HG03139 (cell line): Measurements from ENCODE around the gene FAM222A.

Experiments used
- ATAC-seq: cut with Tn5 transposase; IDR thresholded peaks from one replicate; pipeline ENCODE4 v1.9.1; 2021; ENCODE audit not compliant: unreplicated experiment

FAM222A gene

DNA sequence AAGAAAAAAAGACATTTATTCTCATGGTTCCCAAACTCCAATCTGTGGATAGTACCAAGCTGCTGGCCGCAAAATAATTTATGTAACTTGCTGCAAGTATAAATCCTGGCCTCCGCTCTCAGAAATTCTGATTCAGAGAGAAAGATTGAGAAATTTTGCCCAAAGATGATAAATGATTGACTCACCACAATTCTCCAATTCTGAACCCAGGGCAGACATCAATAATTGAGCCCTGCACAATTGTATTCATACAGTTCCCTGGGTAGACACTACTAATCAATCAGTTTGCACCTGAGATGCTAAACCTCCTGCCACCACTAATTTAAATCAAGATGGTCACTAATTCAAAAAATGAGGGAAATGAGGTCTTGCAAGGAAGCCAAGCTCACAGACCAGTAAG, 81.4 kb downstream of the FAM222A start:
- no peak for ATAC-seq

DNA sequence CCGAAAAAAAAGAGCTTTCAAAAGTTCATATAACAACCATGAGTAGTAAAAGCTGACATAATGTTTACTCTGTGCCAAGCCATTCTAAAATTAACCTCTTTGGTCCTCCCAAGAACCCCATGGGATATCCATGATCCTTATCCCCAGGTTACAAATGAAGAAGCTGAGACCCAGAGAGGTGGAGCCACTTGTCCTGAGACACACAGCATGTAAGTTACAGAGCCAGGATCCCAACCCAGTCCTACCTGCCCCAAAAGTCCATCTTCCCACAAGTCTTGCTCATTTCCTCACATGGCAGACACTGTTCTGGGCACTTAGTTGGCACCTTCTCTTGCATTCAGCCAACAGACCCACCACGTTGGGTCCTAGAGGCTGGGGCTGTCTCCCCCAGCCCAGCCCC, 82.4 kb downstream of the FAM222A start:
- no peak for ATAC-seq

DNA sequence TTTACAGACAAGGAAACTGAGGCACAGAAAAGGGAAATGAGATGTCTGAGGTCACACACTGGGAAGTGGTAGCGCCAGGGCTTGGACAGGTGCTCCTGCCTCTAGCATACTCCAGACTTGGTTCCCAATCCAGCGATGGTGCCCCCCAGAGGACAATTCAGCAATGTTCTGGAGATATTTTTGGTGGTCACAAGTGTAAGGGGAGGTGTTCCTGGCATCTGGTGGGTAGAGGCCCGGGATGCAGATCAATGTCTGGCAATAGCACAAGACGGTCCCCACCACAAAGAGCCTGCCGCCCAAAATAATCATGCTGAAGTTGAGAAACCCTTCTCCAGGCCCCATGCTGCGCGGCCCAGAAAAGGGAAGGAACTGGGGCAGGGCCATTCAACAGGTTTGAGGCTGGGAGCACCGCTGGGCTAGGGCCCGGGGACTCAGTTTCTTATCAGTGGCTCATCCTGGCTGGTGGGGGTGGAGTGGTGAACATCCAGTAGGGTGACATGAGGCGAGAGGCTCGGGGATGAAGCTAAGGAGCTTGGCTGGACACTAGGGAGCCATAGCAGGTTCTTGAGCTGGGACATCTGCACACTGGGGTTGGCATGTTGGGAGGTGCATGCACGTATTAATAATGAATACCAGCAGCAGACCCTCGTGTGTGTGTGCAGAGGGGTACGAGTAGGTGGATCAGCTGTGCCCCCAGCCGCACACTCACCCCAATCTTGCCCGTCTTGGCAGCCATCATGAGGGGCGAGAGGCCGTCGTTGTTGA, 84.5 kb downstream of the FAM222A start:
- no peak for ATAC-seq

DNA sequence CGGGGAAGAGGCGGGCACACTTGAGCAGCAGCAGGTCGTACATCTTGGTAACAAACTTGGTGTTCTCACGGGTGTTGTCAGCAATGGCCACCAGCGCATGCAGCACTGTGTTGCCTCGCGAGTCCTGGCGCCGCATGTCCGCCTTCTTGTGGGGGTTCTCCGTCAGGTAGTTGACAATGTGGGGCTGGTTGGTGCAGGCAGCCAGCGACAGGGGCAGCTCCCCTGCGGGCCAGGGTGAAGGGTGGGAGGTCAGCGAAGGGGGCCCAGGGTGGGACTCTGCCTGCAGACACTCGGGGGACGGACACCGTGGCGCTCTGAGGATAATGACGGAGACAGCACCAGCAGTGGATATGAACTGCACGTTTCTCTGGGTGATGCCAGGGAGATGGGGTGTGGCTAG, 85.1 kb downstream of the FAM222A start:
- no peak for ATAC-seq

DNA sequence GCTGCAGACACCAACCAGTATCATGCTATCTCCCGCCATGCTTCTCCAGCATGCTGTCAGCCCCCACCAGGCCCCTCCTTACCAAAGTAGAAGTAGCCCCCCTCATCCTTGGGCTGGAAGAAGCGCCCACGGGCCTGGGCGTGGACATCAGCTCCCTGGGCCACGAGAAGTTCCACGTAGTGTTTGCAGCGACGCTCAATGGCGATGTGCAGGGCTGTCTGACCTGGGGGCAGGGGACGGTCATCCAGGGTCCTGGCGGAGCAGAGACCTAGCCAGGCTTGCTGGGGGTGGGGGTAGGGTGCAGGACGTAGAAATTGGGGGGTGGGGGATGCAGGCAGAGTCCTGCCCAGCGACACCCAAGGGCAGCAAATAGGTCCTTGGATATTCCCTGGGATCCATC, 86.9 kb downstream of the FAM222A start:
- ATAC-seq, result no peak

DNA sequence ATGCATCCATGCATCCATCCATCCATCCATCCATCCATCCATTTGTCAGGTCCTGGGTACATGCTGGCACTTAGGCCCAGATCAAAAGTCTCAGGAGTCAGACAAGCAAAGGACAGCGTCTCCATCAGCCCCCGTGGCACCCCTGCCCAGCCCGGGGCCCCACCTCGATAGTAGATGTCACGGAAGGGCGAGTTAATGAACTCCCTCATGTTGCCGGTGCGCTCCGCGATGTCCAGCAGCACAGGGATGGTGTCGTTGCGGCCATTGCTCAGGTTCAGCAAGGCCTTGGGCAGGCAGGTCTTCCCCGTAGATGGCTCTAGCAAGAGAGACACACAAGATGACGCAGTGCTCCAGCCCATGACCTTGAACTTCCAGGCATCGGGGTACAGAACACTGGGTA, 89.2 kb downstream of the FAM222A start:
- ATAC-seq, result no peak

DNA sequence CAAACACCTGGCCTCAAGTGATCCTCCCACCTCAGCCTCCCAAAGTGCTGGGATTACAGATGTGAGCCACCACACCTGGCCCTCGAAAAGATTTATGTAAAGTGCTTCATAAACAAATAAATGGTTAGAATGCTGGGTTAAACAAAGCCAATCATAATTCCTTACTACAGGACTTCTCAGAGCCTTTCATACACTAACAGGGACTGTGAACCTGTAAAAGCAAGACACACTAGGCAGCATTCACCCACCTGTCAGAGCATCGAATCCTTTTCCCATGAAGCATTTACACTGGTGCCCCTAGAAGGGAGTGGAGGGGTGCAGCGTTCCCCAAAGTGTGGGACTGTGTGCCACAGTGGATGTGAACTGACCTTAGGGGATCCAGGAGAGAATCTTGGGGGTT, 90.1 kb downstream of the FAM222A start:
- no peak for ATAC-seq

DNA sequence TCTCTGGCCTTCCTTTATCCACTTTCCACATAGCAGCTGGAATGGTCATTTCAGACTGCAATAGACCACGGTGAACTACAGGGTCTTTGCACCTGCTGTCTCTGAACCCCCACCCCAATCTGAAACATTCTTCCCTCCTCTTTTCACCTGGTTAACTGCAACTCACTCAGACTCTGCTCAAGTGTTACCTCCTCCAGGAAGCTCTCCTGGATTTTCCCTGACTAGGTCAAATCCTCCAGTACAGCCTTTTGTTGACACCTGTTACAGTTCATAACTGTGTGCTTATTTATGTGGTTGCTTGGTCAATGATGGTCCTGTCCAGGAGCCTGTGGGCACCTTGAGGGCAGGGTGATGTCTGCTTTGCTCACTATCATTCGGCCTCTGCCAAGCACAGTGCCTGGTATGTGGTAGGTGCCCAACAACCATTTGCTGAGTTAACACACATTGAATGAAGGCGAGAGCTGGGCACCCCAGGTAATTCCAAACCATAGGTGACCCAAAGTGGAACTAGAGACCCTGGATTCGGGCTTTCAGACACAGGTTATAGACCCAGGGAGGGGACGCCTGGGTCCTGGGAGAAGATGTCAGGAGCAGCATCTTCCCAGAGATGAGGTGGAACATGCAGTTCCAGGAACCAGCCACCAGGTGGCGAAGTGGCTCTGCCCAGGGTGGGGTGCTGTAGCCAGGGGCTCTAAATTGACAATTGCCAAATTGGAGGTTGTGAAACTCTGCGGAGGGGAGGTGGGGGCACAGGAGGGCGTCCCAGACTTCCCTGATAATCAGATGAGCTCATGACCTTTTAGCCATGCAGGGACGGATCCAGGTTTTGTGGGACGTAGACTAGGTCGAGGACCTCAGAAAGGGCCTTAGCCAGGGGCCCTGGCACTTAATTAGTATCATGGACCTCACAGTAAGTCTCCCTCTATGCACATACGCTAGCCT, 91.5 kb downstream of the FAM222A start:
- ATAC-seq, result no peak

DNA sequence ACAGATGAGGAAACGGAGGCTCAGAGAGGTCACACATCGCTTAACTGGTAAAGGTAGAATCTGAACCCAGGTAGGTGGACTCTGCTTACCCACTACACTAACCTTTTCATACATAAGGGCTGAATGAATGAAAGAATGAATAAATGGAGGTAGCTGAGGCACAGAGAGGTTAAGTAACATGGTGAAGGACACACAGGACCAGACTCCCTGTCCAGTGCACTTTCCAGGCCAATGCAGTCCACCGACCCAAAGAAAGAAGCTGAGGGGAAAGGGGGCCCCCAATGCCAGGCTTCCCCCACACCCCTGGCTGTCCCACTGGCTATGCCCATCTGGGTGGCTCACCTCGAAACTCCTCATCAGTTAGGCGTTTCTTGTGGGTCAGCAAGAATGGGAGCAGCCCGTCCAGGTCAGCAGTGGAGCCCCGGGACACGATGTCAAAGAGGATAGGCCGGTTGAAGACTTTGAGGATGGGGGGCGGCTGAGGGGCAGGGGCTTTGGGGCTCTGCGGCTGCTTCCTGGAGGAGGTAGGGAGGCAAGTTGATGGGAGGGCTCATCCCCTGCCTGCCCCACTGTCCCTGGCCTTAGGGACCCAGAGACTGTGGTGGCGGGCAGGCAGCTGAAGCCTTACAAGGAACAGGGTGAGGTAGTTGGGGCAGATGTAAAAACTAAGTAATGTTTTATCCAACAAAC, 94.5 kb downstream of the FAM222A start:
- no peak for ATAC-seq

DNA sequence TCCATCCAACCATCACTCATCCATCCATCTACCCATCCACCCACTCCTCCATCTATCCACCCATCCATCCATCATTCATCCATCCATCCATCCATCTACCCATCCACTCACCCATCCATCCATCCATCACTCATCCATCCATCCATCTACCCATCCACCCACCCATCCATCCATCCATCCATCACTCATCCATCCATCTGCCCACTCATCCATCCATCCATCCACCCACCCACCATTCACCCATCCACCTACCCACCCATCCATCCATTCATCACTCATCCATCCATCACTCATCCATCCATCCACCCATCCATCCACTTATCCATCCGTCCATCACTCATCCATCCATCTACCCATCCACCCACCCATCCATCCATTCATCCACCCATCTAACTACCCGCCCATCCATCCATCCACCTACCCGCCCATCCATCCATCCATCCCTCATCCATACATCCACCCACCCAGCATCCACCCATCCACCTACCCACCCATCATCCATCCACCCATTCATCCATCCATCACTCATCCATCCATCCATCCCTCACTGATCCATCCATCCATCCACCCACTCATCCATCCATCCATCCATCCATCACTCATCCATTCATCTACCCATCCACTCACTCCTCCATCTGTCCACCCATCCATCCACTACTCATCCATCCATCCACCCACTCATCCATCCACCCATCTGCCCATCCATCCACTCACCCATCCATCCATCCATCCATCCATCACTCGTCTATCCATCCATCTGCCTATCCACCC, 95.4 kb downstream of the FAM222A start:
- ATAC-seq, result no peak

DNA sequence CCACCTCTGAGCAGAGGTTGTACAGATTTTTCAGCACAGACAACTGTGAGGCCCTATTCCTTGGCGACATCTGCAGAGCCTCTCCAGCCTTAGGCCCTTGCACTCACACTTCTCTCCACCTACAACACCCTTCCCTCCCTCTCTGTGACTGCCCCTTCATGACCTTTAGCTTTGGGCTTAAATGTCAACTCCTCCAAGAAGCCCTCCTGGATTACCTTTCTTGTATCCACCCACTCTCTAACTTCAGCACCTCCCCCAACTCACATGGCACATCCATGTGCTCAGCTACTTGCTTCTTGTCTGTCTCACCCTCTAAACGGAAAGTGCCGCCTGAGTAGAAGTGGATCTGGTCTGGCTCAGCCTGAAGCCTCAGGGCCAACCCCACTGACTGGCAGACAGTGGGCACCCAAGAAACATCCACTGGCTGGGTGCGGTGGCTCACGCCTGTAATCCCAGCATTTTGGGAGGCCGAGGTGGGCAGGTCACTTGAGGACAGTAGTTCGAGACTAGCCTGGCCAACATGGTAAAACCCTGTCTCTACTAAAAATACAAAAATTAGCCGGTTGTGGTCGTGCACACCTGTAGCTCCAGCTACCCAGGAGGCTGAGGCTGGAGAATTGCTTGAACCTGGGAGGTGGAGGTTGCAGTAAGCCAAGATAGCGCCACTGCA, 97.5 kb downstream of the FAM222A start:
- no peak for ATAC-seq

DNA sequence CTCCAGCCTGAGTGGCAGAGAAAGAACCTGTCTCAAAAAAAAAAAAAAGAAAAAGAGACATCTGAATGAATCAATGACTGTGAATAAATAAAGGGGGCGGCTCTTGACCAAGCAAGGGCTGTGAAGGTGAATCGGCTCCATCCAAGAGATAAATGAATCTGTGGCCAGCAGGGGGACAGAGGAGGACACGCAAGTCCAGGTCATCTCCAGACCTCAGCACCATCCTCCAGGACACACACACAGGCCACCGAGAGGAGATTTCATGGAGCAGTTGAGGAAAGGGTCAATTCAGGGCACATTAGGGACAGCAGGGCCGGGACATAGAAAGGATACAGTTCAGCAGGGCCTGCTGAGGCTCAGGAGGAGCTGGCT, 98.0 kb downstream of the FAM222A start:
- no peak for ATAC-seq

DNA sequence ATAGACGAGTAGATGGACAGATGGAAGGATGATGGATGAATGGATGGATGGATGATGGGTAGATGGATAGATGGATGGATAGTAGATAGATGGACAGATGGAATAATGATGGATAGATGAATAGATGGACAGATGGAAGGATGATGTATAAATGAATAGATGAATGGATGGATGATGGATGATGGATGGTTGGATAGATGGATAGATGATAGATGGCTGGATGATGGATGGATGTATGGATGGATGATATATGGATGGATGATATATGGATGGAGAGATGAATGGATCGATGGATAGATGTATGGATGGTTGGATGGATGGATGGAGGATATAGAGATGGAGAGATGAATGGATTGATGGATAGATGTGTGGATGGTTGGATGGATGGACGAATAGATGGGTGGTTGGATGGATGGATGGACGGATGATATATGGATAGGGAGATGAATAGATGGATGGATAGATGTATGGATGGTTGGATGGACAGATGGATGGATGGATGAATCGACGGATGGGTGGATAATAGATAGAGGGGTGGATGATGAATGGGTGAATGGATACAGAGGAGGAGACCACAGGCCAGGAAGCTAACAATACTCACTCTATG, 100.3 kb downstream of the FAM222A start:
- no peak for ATAC-seq

DNA sequence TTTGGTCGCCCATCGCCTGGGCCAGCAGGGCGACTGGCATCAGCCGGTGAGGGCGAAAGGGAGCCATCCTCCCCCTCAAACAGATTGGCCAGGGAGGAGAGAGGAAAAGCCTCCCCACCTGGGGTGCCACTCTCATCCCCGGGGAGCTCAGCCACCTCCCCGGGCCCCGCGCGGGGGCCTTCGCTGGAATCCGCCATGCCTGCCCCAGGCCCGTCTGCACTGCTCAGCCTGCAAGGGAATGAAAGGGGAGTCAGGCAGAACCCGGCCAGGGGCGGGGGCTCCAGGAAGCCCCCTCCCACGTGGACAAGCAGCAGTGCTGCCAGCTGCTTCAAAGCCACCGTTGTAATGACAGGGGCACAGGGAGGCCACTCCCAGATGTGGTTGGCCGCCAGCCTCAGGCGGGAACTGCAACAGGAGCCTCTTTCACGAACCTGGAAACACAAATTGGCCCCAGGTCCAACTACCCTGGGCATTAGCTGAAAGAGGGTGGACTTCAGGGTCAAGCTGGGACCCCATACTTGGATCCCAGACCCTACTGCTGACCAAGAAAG, 101.0 kb downstream of the FAM222A start:
- ATAC-seq, result no peak

DNA sequence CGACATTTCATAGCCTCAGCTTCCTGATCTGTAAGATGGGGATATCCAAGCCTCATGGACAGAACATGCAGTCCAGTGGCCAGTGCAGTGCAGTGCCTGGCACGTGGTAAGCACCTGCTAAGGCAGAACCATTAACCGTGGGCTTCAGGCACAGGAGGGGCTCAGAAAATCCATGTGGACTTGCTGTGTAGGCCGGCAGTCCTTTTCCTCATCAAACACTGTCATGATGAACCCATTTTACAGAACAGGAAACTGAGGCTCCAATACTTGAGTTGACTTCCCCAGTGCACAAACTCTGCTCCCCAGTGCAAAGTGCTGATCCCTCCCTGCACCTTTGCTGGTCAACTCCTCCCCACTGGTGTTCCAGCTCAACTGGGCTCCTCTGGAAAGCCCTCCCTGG, 101.6 kb downstream of the FAM222A start:
- no peak for ATAC-seq

DNA sequence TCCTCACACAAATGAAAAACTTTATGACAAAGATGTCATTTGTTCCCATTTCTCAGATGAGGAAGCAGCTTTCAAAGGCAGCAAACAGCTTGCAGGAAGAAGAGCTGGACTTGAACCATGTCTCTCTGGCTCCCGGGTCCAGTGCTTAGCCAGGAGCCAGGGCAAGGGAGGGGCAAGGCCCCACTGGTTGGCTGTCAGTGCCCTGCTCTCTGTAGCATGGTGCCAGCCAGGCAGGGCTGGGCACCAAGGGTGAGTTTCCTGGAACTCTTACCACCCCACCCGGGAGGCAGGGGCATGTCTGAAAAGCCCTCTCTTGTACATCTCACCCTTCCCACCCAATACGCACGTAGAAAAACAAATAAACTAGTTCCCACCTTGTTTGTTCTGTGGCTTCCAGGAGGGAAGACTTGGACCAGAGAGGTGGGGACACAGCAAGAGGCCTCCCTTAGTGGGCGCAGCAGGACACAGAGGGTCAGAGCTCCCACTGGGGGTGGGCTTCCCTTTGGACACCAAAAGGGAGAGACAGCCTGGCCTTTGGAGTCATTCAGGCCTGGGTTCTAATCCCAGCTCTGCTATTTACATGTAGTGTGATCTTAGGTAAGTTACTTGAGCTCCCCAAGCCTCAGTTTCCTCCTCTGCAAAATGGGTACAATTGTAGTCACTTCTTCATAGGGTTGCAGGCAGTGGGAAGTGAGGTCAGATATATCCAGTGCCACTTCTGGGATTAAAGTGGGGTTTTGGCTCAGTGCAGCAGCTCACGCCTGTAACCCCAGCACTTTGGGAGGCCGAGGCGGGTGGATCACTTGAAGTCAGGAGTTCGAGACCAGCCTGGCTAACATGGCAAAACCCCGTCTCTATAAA, 102.4 kb downstream of the FAM222A start:
- ATAC-seq, result no peak

DNA sequence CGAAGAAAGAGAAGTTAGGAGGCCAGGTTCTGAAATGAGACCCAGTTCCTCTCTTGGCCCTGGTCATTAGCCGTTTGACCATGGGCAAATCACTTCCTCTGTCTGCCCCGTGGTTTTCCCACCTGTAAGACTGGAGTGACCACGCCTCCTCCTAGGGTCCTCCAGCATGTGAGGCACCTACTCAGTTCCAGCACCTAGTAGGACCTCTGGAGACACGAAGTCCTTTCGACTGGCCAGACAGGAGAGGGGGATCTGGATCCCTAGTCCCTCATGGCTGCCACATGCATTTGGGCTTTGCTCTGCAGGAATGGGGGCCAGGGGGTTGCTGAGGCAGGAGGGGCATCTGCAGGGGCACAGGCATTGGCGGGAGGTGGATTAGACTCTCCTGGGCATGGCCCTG, 103.2 kb downstream of the FAM222A start:
- ATAC-seq, result no peak

DNA sequence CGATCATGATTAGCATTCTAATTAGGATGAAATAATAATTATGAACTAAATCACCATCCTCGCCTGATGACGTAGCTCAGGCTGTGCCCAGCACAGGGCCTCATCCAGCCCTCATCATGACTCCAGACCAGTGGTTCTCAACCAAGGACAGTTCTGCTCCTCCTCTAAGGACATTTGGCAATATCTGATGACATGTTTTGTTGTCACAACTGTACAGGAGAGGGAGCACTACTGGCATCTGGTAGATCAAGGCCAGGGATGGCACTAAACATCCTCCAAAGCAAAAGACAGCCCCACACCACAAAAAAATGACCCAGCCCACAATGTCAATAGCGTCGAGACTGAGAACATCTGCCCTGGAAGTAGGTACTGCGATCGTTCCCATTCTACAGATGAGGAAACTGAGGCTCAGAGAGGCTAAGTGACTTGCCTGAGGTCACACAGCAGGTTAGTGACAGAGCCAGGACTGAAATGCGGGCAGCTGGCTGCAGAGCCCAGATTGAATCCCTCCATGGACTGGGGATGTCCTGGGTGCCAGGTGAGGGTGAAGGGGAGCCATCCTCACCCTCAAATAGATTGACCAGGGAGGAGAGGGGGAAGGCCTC, 104.1 kb downstream of the FAM222A start:
- no peak for ATAC-seq
